Occipital lobe (tissue), 2 donors: ENCODE data around the gene IFIT1B. TPM values are rescaled to one million over a fixed set of nuclear protein-coding genes. Genes with fewer than 3 reads are reported as not detected.
A peak's percentile ranks its signal among the peaks of the same experiment; 100 is the strongest.
"Not testable (repeated sequence)": the region's sequence is repeated elsewhere in the genome, so short reads cannot be mapped to it uniquely, and the experiment has no call there.

Source experiments
- DNase-seq: peaks from one replicate; lab custom pipeline; 2025; lab: John Stamatoyannopoulos, UW
- total RNA-seq: library from RNA; depleted of rRNA; stranded (reverse); fragments of >200 nt; gene quantifications from one replicate; pipeline ENCODE4 v1.2.3, GENCODE V29; 2014

The IFIT1B gene
- total RNA-seq, 1 donor from 2014 or later = 2.0 TPM

GRCh38 chr10:89348481-89348880, 29.4 kb upstream of the IFIT1B start:
- DNase-seq = no peak

GRCh38 chr10:89348975-89349374, 28.9 kb upstream of the IFIT1B start:
- DNase-seq = no peak

GRCh38 chr10:89350631-89351315, 27.1 kb upstream of the IFIT1B start:
- DNase-seq = not testable (repeated sequence)

GRCh38 chr10:89351412-89351779, 26.5 kb upstream of the IFIT1B start:
- DNase-seq = no peak

GRCh38 chr10:89351780-89352597, 25.9 kb upstream of the IFIT1B start:
- no peak for DNase-seq

- no peak for DNase-seq
Measured at GRCh38 chr10:89352802-89353201, 25.1 kb upstream of the IFIT1B start.

GRCh38 chr10:89355394-89355931, 22.4 kb upstream of the IFIT1B start:
- DNase-seq = no peak

- no peak for DNase-seq
Measured at GRCh38 chr10:89357096-89357495, 20.8 kb upstream of the IFIT1B start.

GRCh38 chr10:89357975-89358374, 19.9 kb upstream of the IFIT1B start:
- DNase-seq = no peak

GRCh38 chr10:89360157-89360556, 17.7 kb upstream of the IFIT1B start:
- no peak for DNase-seq

GRCh38 chr10:89362929-89363328, 14.9 kb upstream of the IFIT1B start:
- no peak for DNase-seq

GRCh38 chr10:89363729-89364442, 14.0 kb upstream of the IFIT1B start:
- DNase-seq = no peak

- no peak for DNase-seq
Measured at GRCh38 chr10:89364531-89364930, 13.3 kb upstream of the IFIT1B start.

- peak; percentile 45 for DNase-seq
Measured at GRCh38 chr10:89367529-89367928, 10.3 kb upstream of the IFIT1B start.

- no peak for DNase-seq
Measured at GRCh38 chr10:89368129-89368528, 9.7 kb upstream of the IFIT1B start.

- DNase-seq = no peak
Measured at GRCh38 chr10:89369156-89370105, 8.4 kb upstream of the IFIT1B start.

- no peak for DNase-seq
Measured at GRCh38 chr10:89371079-89371478, 6.8 kb upstream of the IFIT1B start.

GRCh38 chr10:89371987-89372386, 5.9 kb upstream of the IFIT1B start:
- DNase-seq = no peak

GRCh38 chr10:89373916-89374711, 3.7 kb upstream of the IFIT1B start:
- peak; percentile 80 for DNase-seq

GRCh38 chr10:89374713-89375141, 3.1 kb upstream of the IFIT1B start:
- no peak for DNase-seq
